OCI-LY1 (cell line): ENCODE data around the gene RANBP9.

Experiments used
- H2AFZ ChIP-seq: fragments of 200-600 bp; sonication (generic), shearing (Covaris generic); 2 replicates; pipeline ENCODE4 v1.6.0; 2014; ENCODE audit warnings: antibody characterized with exemption, mild to moderate bottlenecking, low read length
- H3F3A ChIP-seq: fragments of 200-600 bp; sonication (generic), shearing (Covaris generic); 2 replicates; pipeline ENCODE4 v1.6.0; 2014; ENCODE audit warnings: mild to moderate bottlenecking, antibody characterized with exemption, low read length, moderate library complexity; ENCODE audit not compliant: insufficient read depth
- H3K27ac ChIP-seq: fragments of 200-600 bp; sonication (generic); 2 replicates; pipeline ENCODE4 v1.5.1; 2014; ENCODE audit warnings: low read length, mixed run types, mild to moderate bottlenecking, low read depth; ENCODE audit not compliant: poor library complexity, severe bottlenecking
- H3K27me3 ChIP-seq: fragments of 200-600 bp; sonication (generic); 2 replicates; pipeline ENCODE4 v1.6.0; 2014; ENCODE audit warnings: antibody characterized with exemption, mild to moderate bottlenecking, low read length, moderate library complexity; ENCODE audit not compliant: insufficient read depth
- H3K36me3 ChIP-seq: fragments of 200-600 bp; sonication (generic); 2 replicates; pipeline ENCODE4 v1.6.1; 2014; ENCODE audit warnings: mild to moderate bottlenecking, antibody characterized with exemption, low read length, moderate library complexity, mixed read lengths; ENCODE audit not compliant: insufficient read depth
- H3K4me1 ChIP-seq: fragments of 200-600 bp; sonication (generic); 2 replicates; pipeline ENCODE4 v1.5.1; 2014; ENCODE audit warnings: mild to moderate bottlenecking, low read length, moderate library complexity; ENCODE audit not compliant: insufficient read depth, severe bottlenecking
- H3K4me2 ChIP-seq: fragments of 200-600 bp; sonication (generic), shearing (Covaris generic); 2 replicates; pipeline ENCODE4 v1.6.1; 2014; ENCODE audit warnings: low read length
- H3K4me3 ChIP-seq: fragments of 200-600 bp; sonication (generic); 2 replicates; pipeline ENCODE4 v1.5.1; 2014; ENCODE audit warnings: low read length, low read depth, mild to moderate bottlenecking, mixed read lengths; ENCODE audit not compliant: poor library complexity, severe bottlenecking
- H3K79me2 ChIP-seq: fragments of 200-600 bp; shearing (Covaris generic); 2 replicates; pipeline ENCODE4 v1.6.1; 2016; ENCODE audit warnings: mixed run types, low read length, mixed read lengths; ENCODE audit not compliant: insufficient read depth
- H3K9ac ChIP-seq: fragments of 200-600 bp; sonication (generic), shearing (Covaris generic); 2 replicates; pipeline ENCODE4 v1.6.1; 2014; ENCODE audit warnings: mild to moderate bottlenecking, low read length, mixed read lengths
- H3K9me2 ChIP-seq: fragments of 200-600 bp; sonication (generic), shearing (Covaris generic); 2 replicates; pipeline ENCODE4 v1.6.1; 2014; ENCODE audit warnings: low read depth, mild to moderate bottlenecking, low read length, mixed read lengths
- H3K9me3 ChIP-seq: fragments of 200-600 bp; shearing (Covaris generic); 2 replicates; pipeline ENCODE4 v1.6.1; 2014; ENCODE audit warnings: low read length, mixed read lengths
- H4K20me1 ChIP-seq: fragments of 200-600 bp; sonication (generic), shearing (Covaris generic); 2 replicates; pipeline ENCODE4 v1.6.0; 2016; ENCODE audit warnings: mild to moderate bottlenecking, low read length; ENCODE audit not compliant: insufficient read depth
- EZH2 ChIP-seq: fragments of 200-600 bp; sonication (generic), shearing (Covaris generic); IDR thresholded peaks from 2 replicates; pipeline ENCODE4 v1.8.0; 2017; ENCODE audit warnings: borderline replicate concordance, mixed run types, mild to moderate bottlenecking, antibody characterized with exemption, low read length, moderate library complexity, mixed read lengths
- TF ChIP-seq, protein P1 (sequence below): fragments of 200-600 bp; sonication (generic), shearing (Covaris generic); IDR thresholded peaks from 2 replicates; pipeline ENCODE4 v1.5.1; 2017; ENCODE audit warnings: mild to moderate bottlenecking, antibody characterized with exemption, low read length, moderate library complexity, mixed read lengths

Gene RANBP9

DNA sequence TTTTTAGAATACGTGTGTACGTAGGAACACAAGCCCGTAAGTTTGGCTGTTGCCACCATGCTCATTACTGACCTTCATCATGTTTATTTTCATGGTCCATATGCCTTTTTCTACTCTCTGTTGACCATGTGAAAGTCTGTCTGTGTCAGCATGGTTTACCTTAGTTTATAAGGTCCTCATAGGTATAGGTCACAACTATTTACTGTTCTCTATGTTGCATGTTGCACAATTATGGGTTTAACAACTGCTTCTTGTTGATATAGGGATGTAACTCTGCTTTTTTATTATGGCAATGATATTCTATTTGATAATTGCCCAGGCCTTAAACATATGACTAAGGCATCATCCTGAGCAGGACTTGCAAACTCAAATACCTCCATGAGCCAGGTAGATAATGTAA lies 13.4 kb upstream of the RANBP9 start:
- Histone ChIP-seq H3K27me3 (no peaks in the 10 kb centered on the region; the same call in 1 of the 2 replicates), H3K27ac (no peak overlapping the region), H3K9me2 (no peaks in the 10 kb centered on the region), H3K9ac (no peak overlapping the region), H2AFZ (no peak overlapping the region), H3K36me3 (no peaks in the 10 kb centered on the region), H3K4me2 (no peak overlapping the region), H3K4me3 (no peak overlapping the region), H4K20me1 (no peaks in the 10 kb centered on the region), H3F3A (no peaks in the 10 kb centered on the region; the same call in 1 of the 2 replicates), H3K79me2 (no peaks in the 10 kb centered on the region), H3K9me3 (no peaks in the 10 kb centered on the region), H3K4me1 (no peaks in the 10 kb centered on the region)
- TF ChIP-seq, protein P1, sequence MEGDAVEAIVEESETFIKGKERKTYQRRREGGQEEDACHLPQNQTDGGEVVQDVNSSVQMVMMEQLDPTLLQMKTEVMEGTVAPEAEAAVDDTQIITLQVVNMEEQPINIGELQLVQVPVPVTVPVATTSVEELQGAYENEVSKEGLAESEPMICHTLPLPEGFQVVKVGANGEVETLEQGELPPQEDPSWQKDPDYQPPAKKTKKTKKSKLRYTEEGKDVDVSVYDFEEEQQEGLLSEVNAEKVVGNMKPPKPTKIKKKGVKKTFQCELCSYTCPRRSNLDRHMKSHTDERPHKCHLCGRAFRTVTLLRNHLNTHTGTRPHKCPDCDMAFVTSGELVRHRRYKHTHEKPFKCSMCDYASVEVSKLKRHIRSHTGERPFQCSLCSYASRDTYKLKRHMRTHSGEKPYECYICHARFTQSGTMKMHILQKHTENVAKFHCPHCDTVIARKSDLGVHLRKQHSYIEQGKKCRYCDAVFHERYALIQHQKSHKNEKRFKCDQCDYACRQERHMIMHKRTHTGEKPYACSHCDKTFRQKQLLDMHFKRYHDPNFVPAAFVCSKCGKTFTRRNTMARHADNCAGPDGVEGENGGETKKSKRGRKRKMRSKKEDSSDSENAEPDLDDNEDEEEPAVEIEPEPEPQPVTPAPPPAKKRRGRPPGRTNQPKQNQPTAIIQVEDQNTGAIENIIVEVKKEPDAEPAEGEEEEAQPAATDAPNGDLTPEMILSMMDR = no peak
- TF ChIP-seq EZH2 = no peak

DNA sequence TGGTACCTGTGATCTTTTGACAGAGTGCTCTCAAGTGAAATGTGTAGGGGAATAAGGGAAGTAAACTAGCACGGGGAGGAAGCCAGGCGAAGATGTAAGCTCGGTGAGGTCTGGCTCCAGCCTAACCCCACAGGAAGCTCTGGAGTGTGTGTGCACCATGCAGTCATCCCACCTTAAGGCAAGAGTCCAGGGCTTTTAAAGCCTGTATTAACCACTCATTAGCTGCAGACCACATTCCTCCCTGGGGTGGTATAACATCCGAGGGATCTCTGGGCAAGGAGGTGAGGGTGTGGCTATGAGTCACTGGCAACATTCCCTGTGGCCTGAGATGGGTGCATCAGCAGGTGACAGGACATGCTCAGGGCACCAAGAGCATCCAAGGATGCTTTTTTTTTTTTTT lies 12.5 kb upstream of the RANBP9 start:
- no peak overlapping the region for H3K27ac ChIP-seq
- no peaks in the 10 kb centered on the region for H4K20me1 ChIP-seq
- H3K79me2 ChIP-seq = no peaks in the 10 kb centered on the region
- no peak overlapping the region for H3K4me2 ChIP-seq
- H3K36me3 ChIP-seq = no peaks in the 10 kb centered on the region
- no peaks in the 10 kb centered on the region; the same call in 1 of the 2 replicates for H3F3A ChIP-seq
- TF ChIP-seq, protein P1 = no peak
- no peak for TF ChIP-seq EZH2
- H3K9ac ChIP-seq = no peak overlapping the region
- H3K4me1 ChIP-seq = no peaks in the 10 kb centered on the region
- no peak overlapping the region for H3K4me3 ChIP-seq
- H3K9me2 ChIP-seq = no peaks in the 10 kb centered on the region
- H3K27me3 ChIP-seq = no peaks in the 10 kb centered on the region; the same call in 1 of the 2 replicates
- no peaks in the 10 kb centered on the region for H3K9me3 ChIP-seq
- no peak overlapping the region for H2AFZ ChIP-seq

DNA sequence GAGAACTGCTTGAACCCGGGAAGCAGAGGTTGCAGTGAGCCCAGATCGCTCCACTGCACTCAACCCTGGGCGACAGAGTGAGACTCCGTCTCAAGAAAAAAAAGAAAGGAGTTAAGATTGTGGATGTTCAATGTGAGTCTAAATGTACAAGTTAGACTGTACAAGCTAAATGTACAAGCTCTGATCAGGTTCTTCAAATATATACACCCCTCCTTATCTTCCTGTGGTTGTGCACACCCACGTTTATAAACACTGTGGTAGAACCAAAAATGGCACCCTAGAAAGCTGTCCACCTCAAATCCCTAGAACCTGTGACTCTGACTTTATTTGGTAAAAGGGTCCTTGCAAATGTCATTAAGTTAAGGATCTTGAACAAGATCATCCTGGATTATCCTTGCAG lies 11.2 kb upstream of the RANBP9 start:
- Histone ChIP-seq H3K4me1 (no peaks in the 10 kb centered on the region), H3K27me3 (no peaks in the 10 kb centered on the region; the same call in 1 of the 2 replicates), H2AFZ (no peak overlapping the region), H3K4me3 (no peak overlapping the region), H3K27ac (no peak overlapping the region), H3K4me2 (no peak overlapping the region), H3K9me2 (no peaks in the 10 kb centered on the region), H3F3A (no peaks in the 10 kb centered on the region), H3K36me3 (no peaks in the 10 kb centered on the region), H3K79me2 (no peaks in the 10 kb centered on the region), H3K9ac (no peak overlapping the region), H3K9me3 (no peaks in the 10 kb centered on the region), H4K20me1 (no peaks in the 10 kb centered on the region)
- no peak for TF ChIP-seq EZH2
- TF ChIP-seq, protein P1 = no peak
